GM23248 (cell line): ENCODE measurements around the gene TMEM203. TPM values are rescaled to one million over a fixed set of nuclear protein-coding genes. Genes with fewer than 3 reads are reported as not detected.

Experiments
- DNase-seq: peaks from one replicate; pipeline ENCODE4 v3.0.0-alpha.2; 2015
- H2AFZ ChIP-seq: fragments of 200-600 bp; sonication (generic); 2 replicates; pipeline ENCODE4 v1.6.1; 2016; ENCODE audit warnings: antibody characterized with exemption
- H3F3A ChIP-seq: fragments of 200-600 bp; sonication (generic); 2 replicates; pipeline ENCODE4 v1.6.1; 2016; ENCODE audit warnings: mild to moderate bottlenecking, antibody characterized with exemption, mixed run types; ENCODE audit not compliant: insufficient read depth
- H3K27ac ChIP-seq: fragments of 200-600 bp; sonication (generic); 2 replicates; pipeline ENCODE4 v1.5.1; 2016; ENCODE audit warnings: mild to moderate bottlenecking
- H3K27me3 ChIP-seq: fragments of 200-600 bp; sonication (generic); replicated peaks from 2 replicates; pipeline ENCODE4 v1.6.1; 2016; ENCODE audit warnings: mild to moderate bottlenecking; ENCODE audit not compliant: insufficient read depth
- H3K36me3 ChIP-seq: fragments of 200-600 bp; sonication (generic); 2 replicates; pipeline ENCODE4 v1.6.1; 2016; ENCODE audit warnings: low read depth, mild to moderate bottlenecking
- H3K4me1 ChIP-seq: fragments of 200-600 bp; sonication (generic); 2 replicates; pipeline ENCODE4 v1.6.1; 2016; ENCODE audit warnings: mild to moderate bottlenecking; ENCODE audit not compliant: insufficient read depth
- H3K4me2 ChIP-seq: fragments of 200-600 bp; sonication (generic); one replicate; pipeline ENCODE4 v1.6.1; 2016; ENCODE audit warnings: mild to moderate bottlenecking; ENCODE audit not compliant: unreplicated experiment
- H3K4me3 ChIP-seq: fragments of 200-600 bp; sonication (generic); 2 replicates; pipeline ENCODE4 v1.5.1; 2016; ENCODE audit warnings: mild to moderate bottlenecking
- H3K79me2 ChIP-seq: fragments of 200-600 bp; sonication (generic); 2 replicates; pipeline ENCODE4 v1.6.1; 2016; ENCODE audit warnings: mild to moderate bottlenecking; ENCODE audit not compliant: insufficient read depth
- H3K9ac ChIP-seq: fragments of 200-600 bp; sonication (generic); 2 replicates; pipeline ENCODE4 v1.6.1; 2016; ENCODE audit warnings: mild to moderate bottlenecking
- H3K9me2 ChIP-seq: fragments of 200-600 bp; sonication (generic); 2 replicates; pipeline ENCODE4 v1.6.1; 2016; ENCODE audit warnings: mixed run types, mild to moderate bottlenecking, moderate library complexity; ENCODE audit not compliant: insufficient read depth
- H3K9me3 ChIP-seq: fragments of 200-600 bp; sonication (generic); one replicate; pipeline ENCODE4 v1.6.1; 2017; ENCODE audit warnings: low read depth
- H4K20me1 ChIP-seq: fragments of 200-600 bp; sonication (generic); 2 replicates; pipeline ENCODE4 v1.6.0; 2016; ENCODE audit not compliant: insufficient read depth
- EZH2 ChIP-seq: fragments of 200-600 bp; sonication (generic); IDR thresholded peaks from 2 replicates; pipeline ENCODE4 v1.6.1; 2018; ENCODE audit warnings: antibody characterized with exemption, mild to moderate bottlenecking; ENCODE audit not compliant: insufficient read depth, poor library complexity, severe bottlenecking
- EZH2phosphoT487 ChIP-seq: fragments of 200-600 bp; sonication (generic); IDR thresholded peaks from 2 replicates; pipeline ENCODE4 v1.6.1; 2018; ENCODE audit warnings: antibody characterized with exemption, moderate library complexity, mild to moderate bottlenecking, low read depth; ENCODE audit not compliant: insufficient read depth
- WGBS, 2 experiments: methylation state at CpG; one replicate each; pipeline ENCODE4 v1.1.6; 2015 to 2017; ENCODE audit warnings: low lambda C conversion rate in 2 of 2, low coverage in 1 of 2; ENCODE audit errors: missing lambda C conversion rate in 2 of 2; 5-methylcytosine and 5-hydroxymethylcytosine counted together
- in situ Hi-C: fragments of 300-500 bp; cut with MboI; formaldehyde crosslinking; loops from 2 replicates; pipeline ENCODE4 v1.15.0; 2020
- polyA plus RNA-seq: library from polyadenylated mRNA; unstranded; fragments of >200 nt; fragmentation: Nextera tagmentation; extraction: Ambion mirVana; gene quantifications from 2 replicates; pipeline ENCODE4 v1.2.1, GENCODE V29; 2016
- total RNA-seq: library from RNA; depleted of rRNA; stranded (reverse); fragments of >200 nt; shearing (Covaris generic); gene quantifications from 2 replicates; pipeline ENCODE4 v1.2.3, GENCODE V29; 2014

The TMEM203 gene
- total and polyA plus RNA-seq, 2 experiments from 2014 or later: 46.9 to 52.9 TPM

GRCh38 chr9:137198051-137198901 is 7.2 kb downstream of the TMEM203 start:
- in situ Hi-C loops: no loop called here
- H3K4me2 ChIP-seq: peak overlapping the region; percentile 79

DNA sequence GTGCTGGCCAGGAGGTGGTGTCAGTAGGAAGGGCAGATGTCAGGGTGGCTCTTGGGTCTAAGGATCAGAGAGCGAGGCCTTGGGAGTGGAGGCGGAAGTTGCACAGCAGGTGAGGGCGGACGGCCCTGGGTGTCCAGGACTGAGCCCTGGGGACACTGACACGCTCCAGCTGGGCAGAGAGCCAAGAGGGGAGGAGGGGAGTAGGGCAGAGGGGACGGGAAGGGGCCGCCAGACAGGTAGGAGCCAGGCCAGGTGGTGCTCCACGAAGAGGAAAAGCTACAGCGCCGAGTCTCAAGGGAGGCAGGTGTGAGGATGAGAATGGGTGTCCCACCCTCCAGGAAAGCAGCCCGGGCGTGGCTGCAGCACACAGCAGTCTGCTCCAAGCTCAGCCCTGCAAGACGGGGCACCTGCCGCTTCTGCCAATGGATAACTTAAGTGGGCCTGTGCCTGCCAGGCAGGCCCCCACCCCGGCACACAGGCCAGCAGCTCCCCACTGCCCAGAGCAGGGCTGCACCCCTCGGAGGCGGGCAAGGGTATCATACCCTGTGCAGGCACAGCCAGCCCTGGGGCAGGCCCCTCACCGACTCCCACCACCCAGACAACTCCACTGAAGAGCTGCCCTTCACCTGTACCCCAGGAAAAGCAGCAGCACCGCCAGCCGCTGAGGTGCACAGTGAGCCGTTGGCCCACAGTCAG is 9.8 kb downstream of the TMEM203 start:
- DNase-seq: no peak
- H3K9me2 ChIP-seq: no peaks in the 10 kb centered on the region
- no peak overlapping the region for H3K4me2 ChIP-seq
- no peak overlapping the region for H3K27ac ChIP-seq
- H3K4me3 ChIP-seq: no peak overlapping the region
- TF ChIP-seq EZH2phosphoT487 (no peak), EZH2 (no peak)
- H2AFZ ChIP-seq: no peak overlapping the region
- no peaks in the 10 kb centered on the region for H4K20me1 ChIP-seq
- H3K9me3 ChIP-seq: no peaks in the 10 kb centered on the region
- in situ Hi-C loops: no loop called here
- H3K36me3 ChIP-seq: no peaks in the 10 kb centered on the region
- H3K4me1 ChIP-seq: 0 out of 2 replicates have a peak, but pooled peaks cover 9% of the 10 kb centered on the region
- no peaks in the 10 kb centered on the region for H3K27me3 ChIP-seq
- WGBS, 2 experiments: 88 to 91% methylated on average over 15 to 19 of the region's 21 CpGs
- H3F3A ChIP-seq: no peaks in the 10 kb centered on the region
- H3K79me2 ChIP-seq: peaks cover 86% of the 10 kb centered on the region
- no peak overlapping the region for H3K9ac ChIP-seq

More at GRCh38 chr9:137198051-137198901, 7.2 kb downstream of the TMEM203 start:
- WGBS, 2 experiments: 73 to 81% methylated on average over 16 to 19 of the region's 19 CpGs
- H3K9me2 ChIP-seq: no peaks in the 10 kb centered on the region
- H3F3A ChIP-seq: no peaks in the 10 kb centered on the region
- TF ChIP-seq EZH2phosphoT487: no peak
- no peak for TF ChIP-seq EZH2
- H3K9me3 ChIP-seq: no peaks in the 10 kb centered on the region
- H3K27ac ChIP-seq: no peak overlapping the region
- H2AFZ ChIP-seq: no peak overlapping the region
- peak overlapping the region; percentile 61; the same call in 1 of the 2 replicates for H3K9ac ChIP-seq
- peak; percentile 38 for DNase-seq
- H4K20me1 ChIP-seq: no peaks in the 10 kb centered on the region
- no peaks in the 10 kb centered on the region for H3K27me3 ChIP-seq
- no peaks in the 10 kb centered on the region for H3K36me3 ChIP-seq
- peak overlapping the region; percentile 66 for H3K4me3 ChIP-seq
- H3K79me2 ChIP-seq: peaks cover 84% of the 10 kb centered on the region
- H3K4me1 ChIP-seq: 0 out of 2 replicates have a peak, but pooled peaks cover 12% of the 10 kb centered on the region

GRCh38 chr9:137194909-137195308 is 10.5 kb downstream of the TMEM203 start:
- H3K27ac ChIP-seq: no peak overlapping the region
- H4K20me1 ChIP-seq: no peaks in the 10 kb centered on the region
- no peak overlapping the region for H3K4me2 ChIP-seq
- no peaks in the 10 kb centered on the region for H3K9me2 ChIP-seq
- no peak for DNase-seq
- H3K9ac ChIP-seq: no peak overlapping the region
- TF ChIP-seq EZH2 (no peak), EZH2phosphoT487 (no peak)
- H3K36me3 ChIP-seq: no peaks in the 10 kb centered on the region
- no peaks in the 10 kb centered on the region for H3K27me3 ChIP-seq
- in situ Hi-C loops: no loop called here
- no peak overlapping the region for H3K4me3 ChIP-seq
- peaks cover 3% of the 10 kb centered on the region for H3F3A ChIP-seq
- no peak overlapping the region for H2AFZ ChIP-seq
- WGBS, 2 experiments: 68 to 81% methylated on average over 10 of the region's 10 CpGs
- H3K79me2 ChIP-seq: peaks cover 93% of the 10 kb centered on the region
- H3K9me3 ChIP-seq: no peaks in the 10 kb centered on the region
- peaks cover 11% of the 10 kb centered on the region for H3K4me1 ChIP-seq

- Histone ChIP-seq H3K4me2 (no peak overlapping the region), H3K9me2 (no peaks in the 10 kb centered on the region), H3K36me3 (no peaks in the 10 kb centered on the region), H3K4me1 (peaks cover 16% of the 10 kb centered on the region), H3K9me3 (no peaks in the 10 kb centered on the region), H3F3A (peaks cover 8% of the 10 kb centered on the region), H3K27me3 (no peaks in the 10 kb centered on the region), H4K20me1 (no peaks in the 10 kb centered on the region), H3K79me2 (peaks cover 94% of the 10 kb centered on the region), H3K4me3 (no peak overlapping the region), H3K9ac (no peak overlapping the region), H2AFZ (no peak overlapping the region), H3K27ac (no peak overlapping the region)
- TF ChIP-seq EZH2 (no peak), EZH2phosphoT487 (no peak)
- no peak for DNase-seq
- WGBS, 2 experiments: 70 to 72% methylated on average over 10 of the region's 16 CpGs
- in situ Hi-C loops: no loop called here
Measured at GRCh38 chr9:137194388-137194787, 11.1 kb downstream of the TMEM203 start.
